ENCODE data around the gene VTI1A. TPM values are rescaled to one million over a fixed set of nuclear protein-coding genes. Genes with fewer than 3 reads are reported as not detected.

VTI1A gene
- total and polyA plus RNA-seq, 2 of the 13 experiments (the other 11 are each of a cell fraction or from before 2014, with no cell fraction given) = 11.7 to 32.7 TPM

DNA sequence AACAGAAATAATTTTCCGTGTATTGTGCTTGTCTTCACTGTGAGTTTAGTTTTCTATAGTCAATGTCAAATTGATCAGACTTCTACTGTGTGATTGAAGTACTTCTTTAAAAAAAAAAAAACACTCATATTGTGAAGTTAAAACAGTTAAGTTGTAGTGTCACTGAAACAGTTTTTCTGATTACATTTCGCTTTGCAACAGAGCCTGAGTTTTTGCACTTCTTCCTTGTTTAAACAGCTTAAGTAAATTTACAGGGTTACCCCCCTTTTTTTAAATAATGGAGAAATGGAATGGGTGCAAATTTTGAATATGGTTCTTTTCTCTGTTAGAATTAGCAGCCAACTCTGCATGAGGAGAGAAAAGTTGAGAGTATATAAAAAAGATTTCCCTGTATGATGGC, 117.3 kb downstream of the VTI1A start (continued):
- TF ChIP-seq, protein P1, sequence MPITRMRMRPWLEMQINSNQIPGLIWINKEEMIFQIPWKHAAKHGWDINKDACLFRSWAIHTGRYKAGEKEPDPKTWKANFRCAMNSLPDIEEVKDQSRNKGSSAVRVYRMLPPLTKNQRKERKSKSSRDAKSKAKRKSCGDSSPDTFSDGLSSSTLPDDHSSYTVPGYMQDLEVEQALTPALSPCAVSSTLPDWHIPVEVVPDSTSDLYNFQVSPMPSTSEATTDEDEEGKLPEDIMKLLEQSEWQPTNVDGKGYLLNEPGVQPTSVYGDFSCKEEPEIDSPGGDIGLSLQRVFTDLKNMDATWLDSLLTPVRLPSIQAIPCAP (CRISPR knock-in tag; IDR thresholded peaks at IDR 0.05; ENCODE audit: low read depth) = no peak
- TF ChIP-seq PHF20 (CRISPR knock-in tag; IDR thresholded peaks at IDR 0.05) = no peak
- TF ChIP-seq SNAI1 (CRISPR knock-in tag; IDR thresholded peaks at IDR 0.05; ENCODE audit: borderline replicate concordance) = no peak
- no peak for TF ChIP-seq ZNF609 (CRISPR knock-in tag; IDR thresholded peaks at IDR 0.05; ENCODE audit: borderline replicate concordance)
- peak; percentile 48; the same call in 1 of the 2 replicates for TF ChIP-seq NFIC (IDR thresholded peaks at IDR 0.05; ENCODE audit: low read length)
- no peak for TF ChIP-seq ZNF775 (CRISPR knock-in tag; IDR thresholded peaks at IDR 0.05; ENCODE audit: borderline replicate concordance)
- TF ChIP-seq MATR3 (CRISPR knock-in tag; IDR thresholded peaks at IDR 0.05) = no peak
- TF ChIP-seq, protein P2, sequence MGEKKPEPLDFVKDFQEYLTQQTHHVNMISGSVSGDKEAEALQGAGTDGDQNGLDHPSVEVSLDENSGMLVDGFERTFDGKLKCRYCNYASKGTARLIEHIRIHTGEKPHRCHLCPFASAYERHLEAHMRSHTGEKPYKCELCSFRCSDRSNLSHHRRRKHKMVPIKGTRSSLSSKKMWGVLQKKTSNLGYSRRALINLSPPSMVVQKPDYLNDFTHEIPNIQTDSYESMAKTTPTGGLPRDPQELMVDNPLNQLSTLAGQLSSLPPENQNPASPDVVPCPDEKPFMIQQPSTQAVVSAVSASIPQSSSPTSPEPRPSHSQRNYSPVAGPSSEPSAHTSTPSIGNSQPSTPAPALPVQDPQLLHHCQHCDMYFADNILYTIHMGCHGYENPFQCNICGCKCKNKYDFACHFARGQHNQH (CRISPR knock-in tag; IDR thresholded peaks at IDR 0.05) = no peak
- TF ChIP-seq GFI1 (CRISPR knock-in tag; IDR thresholded peaks at IDR 0.05; ENCODE audit: borderline replicate concordance) = no peak
- TF ChIP-seq TEF (CRISPR knock-in tag; IDR thresholded peaks at IDR 0.05) = no peak
- no peak for TF ChIP-seq BRD4 (CRISPR knock-in tag; IDR thresholded peaks at IDR 0.05)
- no peak for TF ChIP-seq PHF21A (CRISPR knock-in tag; IDR thresholded peaks at IDR 0.05)
- TF ChIP-seq, protein P3, sequence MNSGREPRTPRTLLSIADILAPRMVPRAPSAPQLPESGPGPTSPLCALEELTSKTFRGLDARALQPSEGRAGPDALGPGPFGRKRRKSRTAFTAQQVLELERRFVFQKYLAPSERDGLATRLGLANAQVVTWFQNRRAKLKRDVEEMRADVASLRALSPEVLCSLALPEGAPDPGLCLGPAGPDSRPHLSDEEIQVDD (CRISPR knock-in tag; IDR thresholded peaks at IDR 0.05; ENCODE audit: borderline replicate concordance) = no peak
- no peak for TF ChIP-seq DDIT3 (CRISPR knock-in tag; IDR thresholded peaks at IDR 0.05)
- no peak for TF ChIP-seq ZNF639 (CRISPR knock-in tag; conservative IDR thresholded peaks at IDR 0.05)
- no peak for TF ChIP-seq ISX (CRISPR knock-in tag; conservative IDR thresholded peaks at IDR 0.05)
- TF ChIP-seq BCL3 (CRISPR knock-in tag; IDR thresholded peaks at IDR 0.05) = no peak
- no peak for TF ChIP-seq DNMT3B (CRISPR knock-in tag; conservative IDR thresholded peaks at IDR 0.05)

Measured in HepG2 (cell line).